Activated CD4-positive, alpha-beta memory T cell treated with anti-CD3 and anti-CD28 coated beads for 36 hours (primary cell): ENCODE results near the gene CABLES2. TPM values are rescaled to one million over a fixed set of nuclear protein-coding genes. Genes with fewer than 3 reads are reported as not detected.
A peak's percentile ranks its signal among the peaks of the same experiment; 100 is the strongest.

Experiments used
- CTCF ChIA-PET: fragments of 350-600 bp; sonication (Branson Sonifier 250); formaldehyde crosslinking; loops from one replicate; lab custom pipeline; 2021; ENCODE audit warnings: antibody characterized with exemption, inconsistent platforms; lab: Charles Lee
- POLR2A ChIA-PET: fragments of 350-600 bp; sonication (Branson Sonifier 250); formaldehyde crosslinking; loops from one replicate; lab custom pipeline; 2021; ENCODE audit warnings: antibody characterized with exemption; lab: Charles Lee
- DNase-seq: peaks from one replicate; pipeline ENCODE4 v3.0.0-alpha.2; 2020
- H3K27ac Mint-ChIP-seq: one replicate; pipeline ENCODE4 v1.8.0; 2021; ENCODE audit warnings: mixed read lengths
- H3K27me3 Mint-ChIP-seq: one replicate; pipeline ENCODE4 v1.8.0; 2021; ENCODE audit warnings: mixed read lengths
- H3K36me3 Mint-ChIP-seq: one replicate; pipeline ENCODE4 v1.8.0; 2021; ENCODE audit warnings: mixed read lengths
- H3K4me1 Mint-ChIP-seq: one replicate; pipeline ENCODE4 v1.8.0; 2021; ENCODE audit warnings: low read depth, mixed read lengths
- H3K4me3 Mint-ChIP-seq: one replicate; pipeline ENCODE4 v1.8.0; 2021; ENCODE audit warnings: mild to moderate bottlenecking, mixed read lengths
- H3K9me3 Mint-ChIP-seq: one replicate; pipeline ENCODE4 v1.8.0; 2021; ENCODE audit warnings: mixed read lengths
- intact Hi-C: fragments of 100-400 bp; cut with micrococcal nuclease; formaldehyde crosslinking; loops from one replicate; pipeline ENCODE4 v1.15.1; 2023
- total RNA-seq, 2 experiments: library from RNA; stranded (reverse); gene quantifications; one replicate each; pipeline ENCODE4 v1.2.3, GENCODE V29; 2021

Gene CABLES2
- total RNA-seq, 2 experiments from 2014 or later = 7.8 to 8.2 TPM

DNA sequence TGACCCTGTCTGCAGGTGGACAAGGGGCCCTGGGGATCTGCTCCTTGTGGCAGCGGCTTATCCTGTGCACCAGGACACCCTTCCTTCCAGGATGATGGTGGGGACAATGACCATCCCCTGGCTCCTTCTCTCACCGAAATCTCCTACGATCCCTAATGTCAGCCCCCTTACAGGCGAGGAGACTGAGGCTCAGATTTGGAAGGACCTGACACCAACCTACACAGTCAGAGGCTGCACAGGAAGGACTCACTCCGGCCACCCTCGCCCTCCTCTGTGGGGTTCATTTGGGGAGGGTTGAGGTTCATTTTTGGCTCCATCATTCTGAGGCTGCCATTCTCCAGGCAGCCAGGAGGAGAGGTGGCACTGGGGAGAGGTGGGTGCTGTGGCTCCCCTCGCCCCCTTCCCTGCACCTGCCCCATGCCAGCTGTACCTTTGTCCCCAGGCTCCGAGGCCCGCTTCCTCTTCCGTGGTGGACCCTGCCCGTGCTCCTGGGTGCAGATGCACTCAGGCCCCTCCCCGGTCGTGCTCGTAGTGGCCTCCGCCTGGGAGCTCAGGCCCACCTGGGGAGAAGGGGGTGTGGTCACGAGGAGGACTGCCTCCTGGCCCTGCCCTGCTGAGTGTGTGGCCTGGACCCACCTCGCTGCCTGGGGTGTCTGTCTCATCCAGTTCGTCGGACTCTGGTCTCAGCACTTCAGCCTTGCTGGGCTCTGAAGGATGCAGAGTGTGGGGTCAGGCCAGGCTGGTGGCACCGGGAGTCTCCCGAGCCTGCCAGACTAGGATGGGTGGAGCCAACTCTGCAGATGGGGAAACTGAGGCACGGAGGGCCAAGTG is 5.3 kb upstream of the CABLES2 start:
- no peak overlapping the region for H3K4me3 Mint-ChIP-seq
- H3K36me3 Mint-ChIP-seq = no peaks in the 10 kb centered on the region
- H3K27ac Mint-ChIP-seq = no peak overlapping the region
- intact Hi-C loops = no loop called here
- peaks cover 9% of the 10 kb centered on the region for H3K4me1 Mint-ChIP-seq
- POLR2A ChIA-PET = no interaction called here
- DNase-seq = no peak
- H3K9me3 Mint-ChIP-seq = no peaks in the 10 kb centered on the region
- no peaks in the 10 kb centered on the region for H3K27me3 Mint-ChIP-seq
- CTCF ChIA-PET = no interaction called here

DNA sequence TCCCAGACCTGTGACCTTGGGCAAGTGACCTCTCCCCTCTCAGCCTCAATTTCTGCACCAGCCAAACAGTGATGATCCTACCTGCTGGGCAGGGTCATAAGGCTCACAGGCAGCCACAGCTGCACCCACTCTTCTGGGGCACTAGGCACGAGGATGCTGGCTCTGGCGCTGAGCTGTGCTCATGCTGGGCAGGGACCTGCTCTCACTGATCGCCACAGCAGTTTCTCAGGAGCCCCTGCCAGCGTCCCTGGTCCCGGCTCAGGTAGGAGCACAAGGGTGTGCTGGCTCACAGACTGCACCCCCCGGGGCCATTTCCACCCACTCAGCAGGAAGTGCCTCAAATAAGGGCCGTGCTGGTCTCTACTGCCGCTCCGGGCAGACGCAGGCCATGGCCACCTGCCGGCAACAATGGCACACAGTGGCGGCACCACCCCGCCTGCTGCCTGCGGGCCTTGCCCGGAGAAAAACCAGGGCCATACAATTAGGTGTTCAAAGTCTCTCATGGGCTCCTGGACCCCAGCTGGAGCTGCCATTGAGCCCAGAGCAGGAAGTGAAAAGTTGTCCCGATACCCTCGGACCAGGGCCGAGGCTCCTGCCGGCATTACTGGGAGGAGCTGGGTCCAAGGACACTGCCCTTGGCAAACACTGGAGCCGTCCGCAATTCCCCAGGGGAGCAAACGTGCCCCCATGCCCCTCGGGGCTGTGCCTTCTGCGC is 4.6 kb upstream of the CABLES2 start:
- POLR2A ChIA-PET = no interaction called here
- H3K9me3 Mint-ChIP-seq = no peaks in the 10 kb centered on the region
- no peaks in the 10 kb centered on the region for H3K36me3 Mint-ChIP-seq
- no peak overlapping the region for H3K4me3 Mint-ChIP-seq
- peaks cover 10% of the 10 kb centered on the region for H3K4me1 Mint-ChIP-seq
- H3K27me3 Mint-ChIP-seq = no peaks in the 10 kb centered on the region
- CTCF ChIA-PET = no interaction called here
- DNase-seq = no peak
- H3K27ac Mint-ChIP-seq = no peak overlapping the region
- intact Hi-C loops = no loop called here

DNA sequence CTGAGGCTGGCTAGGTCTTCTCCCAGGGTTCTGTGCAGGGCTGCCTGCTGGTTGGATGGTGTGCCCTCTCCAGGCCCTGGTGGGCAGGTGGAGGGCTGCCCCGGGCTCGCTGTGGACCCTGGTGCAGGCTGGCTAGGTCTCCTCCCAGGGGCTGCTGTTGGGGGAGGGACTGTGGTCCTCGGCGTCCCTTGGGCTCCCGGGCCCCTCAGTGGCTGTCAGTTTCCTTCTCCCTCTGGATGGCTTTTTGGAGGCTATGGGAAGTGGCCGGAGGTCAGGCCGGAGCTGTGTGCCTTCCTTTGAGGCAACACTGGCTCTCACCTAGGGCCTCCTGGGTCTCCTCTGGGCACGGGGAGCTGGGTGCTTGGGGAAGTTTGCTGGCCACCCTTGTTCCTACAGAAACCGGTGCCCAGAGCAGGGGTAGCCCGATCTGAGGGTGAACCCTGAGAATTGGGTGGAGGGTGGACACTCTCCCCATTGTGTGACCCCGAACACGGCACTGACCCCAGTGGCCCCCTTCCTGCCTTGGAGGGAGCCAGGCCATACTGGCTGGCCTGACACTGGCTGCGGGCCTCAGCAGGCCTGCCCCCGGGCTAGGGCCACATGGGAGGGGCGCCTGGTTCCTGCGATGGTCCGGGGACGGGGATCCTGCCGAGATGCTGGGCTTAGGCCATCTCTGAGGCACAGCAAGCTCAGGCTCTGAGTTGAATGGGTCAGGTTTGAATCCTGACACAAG is 3.8 kb upstream of the CABLES2 start:
- no peak for DNase-seq
- Mint-ChIP-seq H3K4me3 (no peak overlapping the region), H3K36me3 (no peaks in the 10 kb centered on the region), H3K4me1 (peaks cover 14% of the 10 kb centered on the region), H3K27ac (no peak overlapping the region), H3K9me3 (no peaks in the 10 kb centered on the region), H3K27me3 (no peaks in the 10 kb centered on the region)
- intact Hi-C loops = no loop called here
- CTCF ChIA-PET = interaction anchor here (0.9 to 1.8 kb wide), 8 partner anchors 11 to 398 kb away, joined by 3 to 8 read pairs (median 4); no protein-coding TSS in a partner anchor
- POLR2A ChIA-PET = no interaction called here

DNA sequence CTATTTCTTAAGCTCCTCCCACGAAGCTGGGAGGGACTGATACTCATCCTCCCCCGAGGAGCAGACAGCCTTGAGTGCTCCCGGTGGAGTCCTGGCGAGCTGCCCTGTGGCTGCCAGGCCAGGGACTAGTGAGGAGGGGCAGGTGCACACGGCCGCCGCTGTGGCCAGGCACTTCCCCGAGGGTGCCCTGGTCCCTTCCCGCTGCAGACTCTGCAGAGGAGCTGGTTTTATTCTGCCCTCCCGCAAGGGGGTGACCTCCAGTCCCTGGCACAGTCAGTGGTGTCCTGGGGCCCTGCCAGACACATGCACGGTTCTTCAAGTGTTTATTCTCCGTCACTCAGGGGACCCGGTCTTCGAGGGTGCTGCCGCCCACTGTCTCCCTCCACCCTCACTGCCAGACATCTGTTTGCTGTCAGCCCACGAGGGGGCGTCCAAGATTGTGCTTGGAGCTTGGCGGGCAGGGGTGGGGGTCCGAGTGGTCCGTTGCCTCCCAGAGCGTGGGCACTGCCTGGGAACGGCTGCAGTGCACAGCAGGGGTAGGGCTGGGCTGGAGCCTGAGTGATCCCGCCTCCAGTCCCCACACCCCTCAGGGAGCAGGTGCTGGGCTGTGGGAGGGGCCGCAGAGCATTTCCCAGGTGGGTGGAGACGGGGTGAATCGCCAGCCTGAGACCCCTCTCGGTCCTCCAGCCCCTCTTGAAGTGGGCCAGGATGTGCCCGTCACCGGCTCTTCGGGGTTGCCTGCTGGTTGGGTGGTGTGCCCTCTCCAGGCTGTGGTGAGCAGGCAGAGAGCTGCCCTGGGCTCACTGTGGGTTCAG is 3.1 kb upstream of the CABLES2 start:
- H3K27ac Mint-ChIP-seq = no peak overlapping the region
- CTCF ChIA-PET = interaction anchor here (0.7 to 1.8 kb wide), 13 partner anchors 10 to 445 kb away, joined by 3 to 8 read pairs (median 3); no protein-coding TSS in a partner anchor
- no peaks in the 10 kb centered on the region for H3K27me3 Mint-ChIP-seq
- intact Hi-C loops = loop anchor here (5.0 to 10.0 kb wide), 3 partner anchors 92 to 343 kb away; partner anchors contain the start of gene TAF4
- H3K4me3 Mint-ChIP-seq = no peak overlapping the region
- peak; percentile 45 for DNase-seq
- peaks cover 22% of the 10 kb centered on the region for H3K4me1 Mint-ChIP-seq
- no peaks in the 10 kb centered on the region for H3K9me3 Mint-ChIP-seq
- POLR2A ChIA-PET = no interaction called here
- no peaks in the 10 kb centered on the region for H3K36me3 Mint-ChIP-seq

DNA sequence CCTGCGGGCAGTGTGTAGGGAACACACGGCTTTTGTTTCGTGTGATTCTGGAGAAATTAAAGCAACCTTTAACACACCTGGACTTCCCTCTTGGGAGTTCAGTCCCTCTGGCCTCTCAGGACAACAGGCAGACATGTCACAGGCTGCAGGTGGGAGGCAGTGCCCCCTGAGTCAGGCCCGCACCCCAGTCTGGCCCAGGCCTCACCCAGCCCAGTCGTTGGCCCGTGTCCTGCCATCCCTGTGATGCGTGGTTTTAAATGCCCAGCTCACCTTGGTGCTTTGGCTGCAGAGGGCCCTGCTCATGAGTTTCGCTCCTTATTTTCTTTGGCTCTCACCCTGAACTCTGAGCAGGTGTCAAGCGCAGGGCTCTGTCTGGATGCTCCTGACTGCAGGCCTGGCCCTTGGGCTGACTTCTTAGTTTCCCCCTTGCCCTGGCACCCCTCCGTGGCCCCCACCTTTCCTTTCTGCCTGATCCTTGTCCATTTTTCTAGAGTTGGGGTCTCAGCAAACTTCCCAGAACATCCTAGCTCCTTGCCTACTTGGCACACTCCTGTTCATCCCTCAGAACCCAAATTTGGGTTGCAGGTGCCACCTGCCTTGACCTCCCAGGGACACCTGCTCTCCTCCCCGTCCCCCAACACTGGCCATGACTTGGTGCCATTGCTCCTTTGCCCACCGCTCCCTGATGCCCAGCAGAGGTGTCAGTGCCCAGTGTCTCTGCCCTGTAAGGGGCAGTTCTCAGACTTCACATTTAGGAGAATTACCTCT is 2.2 kb upstream of the CABLES2 start:
- H3K4me1 Mint-ChIP-seq = peaks cover 23% of the 10 kb centered on the region
- no peak overlapping the region for H3K27ac Mint-ChIP-seq
- no peak for DNase-seq
- H3K4me3 Mint-ChIP-seq = no peak overlapping the region
- H3K9me3 Mint-ChIP-seq = no peaks in the 10 kb centered on the region
- H3K27me3 Mint-ChIP-seq = no peaks in the 10 kb centered on the region
- intact Hi-C loops = loop anchor here (5.0 to 10.0 kb wide), 3 partner anchors 93 to 342 kb away; partner anchors contain the start of gene TAF4
- H3K36me3 Mint-ChIP-seq = no peaks in the 10 kb centered on the region
- CTCF ChIA-PET = interaction anchor here (0.7 to 1.8 kb wide), 9 partner anchors 9 to 446 kb away, joined by 3 to 8 read pairs (median 3); no protein-coding TSS in a partner anchor
- POLR2A ChIA-PET = no interaction called here

DNA sequence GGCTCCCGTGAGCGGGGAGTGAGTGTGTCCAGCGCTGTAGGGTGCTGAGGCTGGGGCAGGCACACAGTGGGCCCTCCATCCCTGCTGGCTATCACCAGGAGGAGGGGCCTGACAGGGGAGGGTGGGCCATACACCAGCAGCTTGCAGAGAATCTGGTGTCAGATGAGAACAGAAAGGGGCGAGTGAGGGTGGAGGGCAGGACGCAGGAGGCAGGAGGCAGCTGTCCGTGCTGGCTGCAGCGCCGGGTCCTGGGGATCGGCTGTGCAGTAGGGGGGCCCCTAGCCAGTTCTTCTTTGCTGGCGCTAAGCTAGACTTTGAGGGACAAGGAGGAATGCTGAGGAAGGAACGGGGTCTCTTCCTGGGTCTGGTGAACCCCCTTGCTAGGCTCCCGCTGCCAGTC is 1.6 kb upstream of the CABLES2 start:
- intact Hi-C loops = loop anchor here (5.0 to 10.0 kb wide), 3 partner anchors 94 to 341 kb away; partner anchors contain the start of gene TAF4
- H3K4me3 Mint-ChIP-seq = no peak overlapping the region
- CTCF ChIA-PET = interaction anchor here (1.4 kb wide), 1 partner anchor 91 kb away, joined by 4 read pairs; no protein-coding TSS in a partner anchor

DNA sequence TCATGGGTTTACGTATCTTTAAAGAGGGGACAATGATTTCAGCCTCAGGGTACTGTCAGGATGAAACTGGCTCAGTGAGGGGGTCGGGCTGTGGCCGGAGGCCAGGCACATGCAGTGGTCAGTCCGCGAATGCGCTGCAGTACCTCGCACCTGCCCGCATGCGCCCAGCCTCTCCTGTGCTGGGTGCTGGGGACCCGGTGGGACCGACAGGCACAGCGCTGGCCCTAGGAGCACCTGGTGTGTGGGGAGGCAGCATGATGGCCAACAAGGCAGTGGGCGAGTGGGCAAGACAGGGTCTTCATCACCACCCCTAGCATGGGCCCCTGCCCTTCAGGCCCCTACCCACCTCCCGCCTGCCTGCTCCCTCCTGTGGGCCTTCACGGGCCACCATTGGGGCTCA is 970 bp upstream of the CABLES2 start:
- Mint-ChIP-seq H3K4me3 (peak overlapping the region; percentile 35), H3K9me3 (no peaks in the 10 kb centered on the region), H3K27me3 (no peaks in the 10 kb centered on the region), H3K4me1 (peaks cover 23% of the 10 kb centered on the region), H3K36me3 (no peaks in the 10 kb centered on the region), H3K27ac (peak overlapping the region; percentile 5)
- no peak for DNase-seq
- ChIA-PET CTCF (interaction anchor here (1.4 kb wide), 1 partner anchor 92 kb away, joined by 4 read pairs; no protein-coding TSS in a partner anchor), POLR2A (no interaction called here)
- intact Hi-C loops = loop anchor here (5.0 to 10.0 kb wide), 3 partner anchors 94 to 341 kb away; partner anchors contain the start of gene TAF4

More for the DNA sequence above, 1.6 kb upstream of the CABLES2 start:
- H3K36me3 Mint-ChIP-seq = no peaks in the 10 kb centered on the region
- no peaks in the 10 kb centered on the region for H3K27me3 Mint-ChIP-seq
- no peak for DNase-seq
- no peaks in the 10 kb centered on the region for H3K9me3 Mint-ChIP-seq
- H3K27ac Mint-ChIP-seq = no peak overlapping the region
- POLR2A ChIA-PET = no interaction called here
- H3K4me1 Mint-ChIP-seq = peaks cover 23% of the 10 kb centered on the region

DNA sequence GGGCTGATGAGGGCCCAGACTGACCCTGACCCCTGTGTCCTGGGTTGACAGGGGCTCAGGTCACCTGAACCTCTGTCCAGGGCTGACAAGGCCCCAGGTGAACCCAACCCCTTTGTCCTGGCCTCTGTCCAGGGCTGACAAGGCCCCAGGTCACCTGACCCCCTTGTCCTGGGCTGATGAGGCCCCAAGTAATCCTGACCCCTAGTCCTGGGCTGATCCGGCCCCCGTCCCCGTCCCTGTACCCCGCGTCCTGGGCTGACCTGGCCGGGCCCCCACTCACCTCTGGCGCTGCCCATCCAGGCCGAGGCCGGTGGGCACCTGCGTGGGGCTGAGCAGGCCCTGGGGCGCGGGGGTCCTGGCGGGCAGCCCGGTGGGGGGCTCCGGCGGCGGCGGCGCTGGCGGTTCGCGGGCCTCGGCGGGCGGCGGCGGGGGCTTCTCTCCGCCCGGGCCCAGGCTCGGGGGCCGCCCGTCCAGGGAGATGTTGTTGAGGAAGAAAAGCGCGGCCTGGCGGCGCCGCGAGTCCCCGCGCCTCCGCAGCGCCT is 379 bp downstream of the CABLES2 start:
- Mint-ChIP-seq H3K27me3 (no peaks in the 10 kb centered on the region), H3K9me3 (no peaks in the 10 kb centered on the region), H3K36me3 (no peaks in the 10 kb centered on the region), H3K4me3 (peak overlapping the region; percentile 70), H3K27ac (no peak overlapping the region), H3K4me1 (peaks cover 23% of the 10 kb centered on the region)
- ChIA-PET POLR2A (no interaction called here), CTCF (no interaction called here)
- no peak for DNase-seq
- intact Hi-C loops = loop anchor here (1.0 to 10.0 kb wide), 5 partner anchors 19 to 339 kb away; partner anchors contain the start of genes ADRM1, RPS21 and TAF4

DNA sequence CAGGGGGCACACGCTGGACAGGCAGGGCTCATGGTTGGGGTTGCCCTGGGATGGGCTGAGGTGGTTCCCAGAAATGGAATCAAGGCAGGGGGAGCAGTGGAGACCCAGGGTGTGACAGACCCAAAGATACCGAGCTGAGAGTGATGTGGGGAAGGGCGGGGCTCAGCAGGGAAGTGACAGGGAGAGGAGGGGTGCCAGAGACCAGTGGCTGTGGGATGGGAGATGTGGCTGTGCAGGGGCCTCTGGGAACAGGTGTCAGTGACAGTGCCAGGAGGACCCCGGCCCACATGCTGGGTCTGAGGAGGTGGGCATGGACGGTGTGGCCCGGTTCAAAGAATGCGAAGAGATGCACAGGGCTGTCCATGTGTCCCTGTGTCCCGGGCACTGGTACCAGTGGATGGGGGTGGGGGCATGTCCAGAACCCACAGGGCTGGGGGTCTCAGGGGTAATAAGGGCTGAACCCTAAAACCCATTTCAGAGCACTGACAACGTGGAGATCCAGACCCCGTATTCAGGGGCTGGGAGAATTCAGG is 1.0 kb downstream of the CABLES2 start:
- ChIA-PET POLR2A (interaction anchor here (0.7 kb wide), 1 partner anchor 15 kb away, joined by 4 read pairs; no protein-coding TSS in a partner anchor), CTCF (interaction anchor here (1.6 kb wide), 1 partner anchor 23 kb away, joined by 3 read pairs; no protein-coding TSS in a partner anchor)
- no peaks in the 10 kb centered on the region for H3K9me3 Mint-ChIP-seq
- H3K27me3 Mint-ChIP-seq = no peaks in the 10 kb centered on the region
- H3K36me3 Mint-ChIP-seq = no peaks in the 10 kb centered on the region
- no peak overlapping the region for H3K27ac Mint-ChIP-seq
- H3K4me1 Mint-ChIP-seq = peaks cover 23% of the 10 kb centered on the region
- peak; percentile 17 for DNase-seq
- peak overlapping the region; percentile 70 for H3K4me3 Mint-ChIP-seq
- intact Hi-C loops = loop anchor here (5.0 to 10.0 kb wide), 3 partner anchors 96 to 339 kb away; partner anchors contain the start of gene TAF4
